Hepatic stellate cell (primary cell): Measurements from ENCODE around the gene S100A11.
"Not testable (repeated sequence)": the region's sequence is repeated elsewhere in the genome, so short reads cannot be mapped to it uniquely, and the experiment has no call there.

Source experiments
- DNase-seq: peaks from one replicate; pipeline ENCODE4 v3.0.0; 2011; ENCODE audit warnings: low spot score

The S100A11 gene

GRCh38 chr1:152036267-152037216 is at the start of gene S100A11:
TSS of gene S100A11 (minus strand) at chr1:152037004. CDS start at chr1:152036915, 89 bp downstream.
- DNase-seq: peak; percentile 81

DNA sequence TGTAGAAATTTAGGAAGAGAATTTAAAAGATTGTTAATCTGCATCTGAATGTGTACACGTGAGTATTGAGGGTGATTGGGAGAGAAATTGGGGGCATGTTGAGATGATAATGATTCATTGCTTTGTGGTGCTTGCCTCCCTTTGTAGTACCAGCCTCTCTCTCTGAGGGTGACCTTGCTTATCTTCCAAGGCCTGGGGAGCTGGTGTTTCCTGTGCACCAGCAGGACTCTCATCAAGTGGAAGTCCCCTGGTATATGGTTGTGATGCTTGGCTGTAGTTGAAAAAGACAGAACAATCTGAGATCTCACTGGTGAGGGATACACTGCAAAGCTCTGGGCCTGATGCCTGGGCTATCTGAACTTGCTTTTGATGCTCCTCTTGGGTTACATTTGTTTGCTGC is 48.0 kb upstream of the S100A11 start:
- no peak for DNase-seq

- DNase-seq: not testable (repeated sequence)
Observed at GRCh38 chr1:152081026-152081425, 44.2 kb upstream of the S100A11 start.

DNA sequence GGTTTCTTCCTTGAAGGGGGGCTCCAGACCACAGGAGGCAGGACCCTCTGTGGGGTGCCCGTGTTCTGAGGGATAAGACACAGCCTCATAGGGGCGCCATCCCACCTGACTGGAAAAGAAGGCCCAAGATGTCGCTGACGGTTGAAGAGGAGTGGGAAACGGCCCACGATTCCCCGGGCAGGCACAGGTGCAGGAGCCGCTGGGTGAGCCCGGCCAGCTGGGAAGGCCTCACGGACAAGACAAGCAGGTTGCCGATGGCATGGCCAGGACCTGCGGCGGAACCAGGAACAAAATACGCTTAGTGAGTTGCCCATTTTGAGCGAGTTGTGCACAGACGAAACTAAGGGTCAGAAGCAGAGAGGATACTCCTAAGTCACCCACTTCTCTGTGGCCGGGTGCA is 43.7 kb upstream of the S100A11 start:
- not testable (repeated sequence) for DNase-seq

DNA sequence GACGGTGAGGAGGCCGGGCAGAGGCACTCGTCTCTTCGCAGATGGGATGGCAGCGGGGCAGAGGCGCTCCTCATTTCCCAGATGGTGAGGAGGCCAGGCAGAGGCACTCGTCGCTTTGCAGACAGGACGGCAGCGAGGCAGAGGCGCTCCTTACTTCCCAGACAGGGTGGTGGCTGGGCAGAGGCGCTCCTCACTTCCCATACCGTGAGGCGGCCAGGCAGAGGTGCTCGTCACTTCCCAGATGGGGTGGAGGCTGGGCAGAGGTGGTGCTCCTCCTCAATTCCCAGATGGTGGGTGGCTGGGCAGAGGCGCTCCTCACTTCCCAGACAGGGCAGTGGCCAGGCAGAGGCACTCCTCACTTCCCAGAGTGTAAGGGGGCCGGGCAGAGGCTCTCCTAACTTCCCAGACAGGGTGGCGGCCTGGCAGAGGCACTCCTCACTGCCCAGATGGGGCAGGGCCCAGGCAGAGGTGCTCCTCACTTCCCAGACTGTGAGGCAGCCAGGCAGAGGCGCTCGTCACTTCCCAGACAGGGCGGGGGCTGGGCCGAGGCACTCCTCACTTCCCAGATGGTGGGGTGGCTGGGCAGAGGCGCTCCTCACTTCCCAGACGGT is 42.1 kb upstream of the S100A11 start:
- no peak for DNase-seq

DNA sequence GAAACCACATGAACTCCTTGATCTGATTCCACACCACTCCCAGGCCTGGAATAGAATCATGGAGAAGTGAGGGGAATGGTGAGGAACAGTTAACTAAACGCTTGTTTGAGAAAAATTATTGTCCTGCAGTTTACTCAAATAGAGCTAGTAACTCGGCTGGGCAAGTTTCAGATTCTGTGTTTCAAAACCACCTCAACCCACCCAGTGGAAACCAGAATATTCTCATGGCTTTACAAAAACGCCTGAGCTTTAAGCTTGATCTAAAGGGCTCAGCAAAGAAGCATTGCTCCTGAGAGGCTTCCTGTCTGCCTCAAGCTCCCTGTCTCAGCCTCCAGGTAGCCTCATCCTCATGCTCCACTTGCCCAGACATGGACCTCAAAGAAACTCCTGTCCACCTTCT is 35.5 kb upstream of the S100A11 start:
- no peak for DNase-seq

DNA sequence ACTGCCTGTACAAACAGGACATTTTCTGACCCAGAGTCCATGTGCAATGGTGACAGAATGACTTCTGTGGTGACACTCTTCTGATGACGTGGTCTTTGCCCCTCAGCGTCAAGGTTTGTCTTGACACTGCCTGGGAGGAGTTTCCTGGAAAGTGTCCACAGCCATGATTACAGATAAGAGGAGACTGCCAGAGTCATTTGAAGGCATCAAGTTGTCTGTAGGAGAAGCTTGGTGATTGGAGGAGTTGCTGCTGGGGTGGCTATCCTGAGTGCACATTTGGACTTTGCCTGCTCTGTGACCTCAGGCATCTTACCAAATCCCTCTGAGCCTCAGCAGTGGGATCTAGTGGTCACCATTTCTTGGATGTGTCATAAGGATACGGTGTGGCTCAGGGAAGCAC is 34.3 kb upstream of the S100A11 start:
- no peak for DNase-seq

DNA sequence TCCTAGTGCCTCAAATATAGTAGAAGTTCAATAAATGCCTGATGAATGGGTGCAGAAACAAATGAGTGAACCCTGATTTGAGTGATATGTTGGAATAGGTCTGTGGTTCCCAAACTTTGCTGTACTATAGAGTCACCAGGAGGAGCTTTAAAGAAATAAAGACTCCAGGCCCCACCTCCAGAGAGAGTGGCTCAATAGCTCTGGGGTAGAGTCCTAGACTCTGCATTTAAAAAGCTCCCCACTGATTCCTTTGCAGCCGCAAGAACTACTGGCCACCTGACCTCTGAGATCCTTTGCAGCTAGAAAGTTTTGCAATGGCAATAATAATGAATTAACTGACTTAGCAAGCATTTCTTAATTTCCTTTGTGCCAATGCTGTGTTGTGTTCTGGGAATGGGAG is 31.1 kb upstream of the S100A11 start:
- no peak for DNase-seq

- DNase-seq: no peak
Observed at GRCh38 chr1:152067150-152067549, 30.3 kb upstream of the S100A11 start.

DNA sequence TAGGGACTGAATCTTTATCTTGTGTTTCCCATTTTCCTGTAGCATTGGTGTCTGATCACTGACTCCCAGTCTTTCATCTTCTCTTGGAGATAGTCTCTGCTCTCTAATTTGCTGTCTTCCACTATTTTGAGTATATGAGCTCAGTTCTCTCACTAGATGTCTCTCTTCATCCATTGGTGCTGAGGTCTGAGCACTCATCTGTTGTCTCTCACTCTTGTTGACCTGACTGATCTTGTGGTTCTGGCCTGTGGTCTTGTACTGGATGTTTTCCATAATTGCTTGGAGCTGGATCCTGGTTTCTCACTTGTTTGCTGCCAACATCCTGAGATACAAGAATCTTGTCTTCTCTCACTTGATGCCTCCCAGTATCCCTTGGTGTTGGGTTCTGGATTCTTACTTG is 25.1 kb upstream of the S100A11 start:
- no peak for DNase-seq

DNA sequence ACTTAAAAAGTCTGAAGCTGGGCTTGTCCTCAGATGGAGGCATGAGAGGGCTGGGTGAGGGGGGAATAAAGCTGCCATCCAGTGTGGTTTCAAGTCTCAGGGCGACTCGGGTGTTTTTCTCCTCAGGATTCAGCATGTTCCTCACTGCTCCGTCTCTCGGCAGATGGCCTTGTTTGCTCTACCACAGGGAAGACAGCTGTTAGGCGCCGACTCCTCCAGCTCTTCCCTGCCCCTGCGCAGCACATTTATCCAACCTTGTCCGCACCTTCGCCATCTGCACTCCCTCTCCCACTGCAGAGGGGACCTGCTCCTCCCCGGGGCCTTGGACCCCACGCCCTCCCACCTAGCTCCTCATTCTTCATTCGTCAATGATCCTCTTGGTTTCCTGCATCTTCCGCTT is 16.6 kb upstream of the S100A11 start:
- no peak for DNase-seq

DNA sequence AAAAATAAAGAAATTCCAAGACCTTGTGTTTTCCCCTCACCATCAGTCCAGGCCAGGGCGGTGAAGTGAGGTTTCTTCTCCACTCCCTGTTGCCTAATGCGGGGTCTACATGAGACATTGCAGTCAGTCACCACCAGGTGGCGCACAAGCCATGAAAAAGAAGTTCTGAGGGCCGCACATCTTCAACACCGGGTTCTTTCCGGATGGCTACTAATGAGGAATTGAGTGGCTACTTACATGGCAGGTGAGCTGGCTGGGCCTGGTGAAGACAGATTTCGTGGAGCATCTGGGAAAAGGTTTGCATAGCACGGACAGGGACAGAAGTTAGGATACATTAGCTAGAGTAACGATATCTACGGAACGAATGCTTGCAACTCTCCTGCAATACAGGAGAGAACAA is 15.8 kb upstream of the S100A11 start:
- peak; percentile 65 for DNase-seq

GRCh38 chr1:152050886-152051675 is 14.3 kb upstream of the S100A11 start:
- DNase-seq: peak; percentile 17

DNA sequence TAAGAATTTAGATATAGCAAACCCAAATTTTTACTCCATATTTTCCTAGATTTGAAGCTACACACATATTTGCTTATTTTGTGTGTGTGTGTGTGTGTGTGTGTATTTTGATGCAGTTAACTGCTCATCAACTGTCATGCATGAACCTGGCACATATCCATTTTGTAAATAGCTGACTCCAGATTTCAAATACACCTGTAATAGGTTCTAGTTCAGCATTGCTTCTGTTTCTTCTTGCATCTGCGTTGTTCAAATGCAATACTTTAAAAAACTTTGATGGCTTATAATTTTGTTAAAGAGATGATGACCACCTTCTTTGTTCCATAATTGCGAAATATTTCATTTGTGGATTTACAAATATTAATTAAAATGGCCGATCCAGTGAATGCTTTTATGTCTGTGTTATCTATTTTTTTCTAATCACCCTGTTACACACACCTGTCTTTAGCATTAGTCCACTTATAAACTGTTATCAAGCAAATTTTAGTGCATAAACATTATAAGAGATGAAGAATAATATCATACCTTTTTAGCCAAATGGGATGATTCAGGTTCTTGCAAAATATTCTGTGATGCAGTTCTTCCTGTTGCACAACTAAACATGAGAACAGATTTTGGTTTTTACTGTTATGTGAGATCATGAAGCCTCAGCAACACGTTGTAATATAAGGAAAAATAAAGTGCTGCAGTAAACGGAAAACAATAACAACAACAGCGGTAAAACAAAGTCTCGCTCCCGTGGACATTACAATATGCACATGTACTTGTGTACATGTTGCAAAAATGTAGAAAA is 12.7 kb upstream of the S100A11 start:
- DNase-seq: no peak

GRCh38 chr1:152048416-152049009 is 11.7 kb upstream of the S100A11 start:
- no peak for DNase-seq

DNA sequence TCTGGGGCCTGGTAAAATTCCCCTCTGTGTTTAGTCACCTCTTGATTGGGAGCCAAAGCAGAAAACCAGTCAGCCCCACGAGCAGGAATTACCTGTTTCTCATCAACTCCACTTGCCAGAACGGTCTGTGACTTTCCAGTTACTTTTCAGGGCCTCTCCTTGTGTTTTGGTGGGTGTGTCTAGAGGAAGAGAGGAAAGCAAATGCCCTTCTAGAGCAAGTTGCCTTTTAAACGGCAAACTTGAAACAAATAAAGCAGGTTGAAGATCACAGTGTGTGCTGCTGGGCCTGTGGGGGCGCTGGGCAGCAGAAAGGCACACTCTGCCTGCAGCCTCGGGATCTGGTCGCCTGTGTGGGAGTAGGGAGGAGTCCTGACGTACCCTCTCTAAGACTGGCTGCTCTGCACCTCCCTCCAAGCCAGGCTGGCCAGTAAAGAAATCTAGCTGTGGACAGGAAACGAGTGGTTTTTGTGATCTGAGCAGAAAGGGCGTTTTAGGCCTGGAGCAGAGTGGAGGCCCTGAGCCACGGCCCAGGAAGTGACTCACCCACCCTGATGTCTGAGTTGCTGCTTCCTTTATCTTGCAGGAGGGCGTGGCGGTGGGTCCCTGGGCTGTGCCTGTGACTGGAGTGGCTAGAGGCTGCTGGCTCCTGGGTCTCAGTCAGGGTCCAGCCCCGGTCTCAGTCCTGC is 11.1 kb upstream of the S100A11 start:
- DNase-seq: peak; percentile 86

DNA sequence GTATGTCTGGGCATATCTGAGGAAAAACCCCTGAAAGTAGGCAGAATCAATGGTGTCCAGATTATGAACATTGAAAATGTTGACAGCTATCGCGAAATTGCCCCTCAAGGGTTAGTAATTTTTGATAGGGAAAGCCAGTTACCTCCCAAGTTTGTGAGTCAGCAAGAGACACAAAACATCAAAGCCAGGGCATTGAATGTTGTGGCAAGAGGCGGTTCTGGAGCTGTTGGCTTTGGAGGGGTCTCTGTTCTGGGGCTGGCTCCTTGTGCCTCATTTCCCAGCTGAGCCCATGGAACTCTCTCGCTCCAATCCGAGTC is 10.6 kb upstream of the S100A11 start:
- DNase-seq: no peak

GRCh38 chr1:152044386-152044785 is 7.6 kb upstream of the S100A11 start:
- no peak for DNase-seq

DNA sequence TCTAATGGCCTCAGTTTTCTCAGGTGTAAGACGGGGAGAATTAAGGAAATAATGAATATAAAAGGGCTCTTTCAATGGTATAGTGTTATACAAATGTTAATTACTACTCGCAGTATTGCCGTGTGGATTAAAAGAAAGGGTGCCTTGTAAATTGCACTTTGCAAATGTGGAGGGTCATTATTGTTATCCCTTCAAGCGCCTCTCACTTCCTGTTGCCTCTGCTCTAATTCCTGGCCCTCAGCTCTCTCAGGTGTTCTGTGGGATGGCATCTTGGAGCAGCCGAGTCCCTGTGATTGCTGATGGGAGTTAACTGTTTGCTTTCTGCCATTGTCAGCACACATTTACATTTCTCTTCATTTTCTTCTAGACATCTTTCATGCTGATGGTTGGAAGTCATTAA is 7.1 kb upstream of the S100A11 start:
- DNase-seq: no peak

DNA sequence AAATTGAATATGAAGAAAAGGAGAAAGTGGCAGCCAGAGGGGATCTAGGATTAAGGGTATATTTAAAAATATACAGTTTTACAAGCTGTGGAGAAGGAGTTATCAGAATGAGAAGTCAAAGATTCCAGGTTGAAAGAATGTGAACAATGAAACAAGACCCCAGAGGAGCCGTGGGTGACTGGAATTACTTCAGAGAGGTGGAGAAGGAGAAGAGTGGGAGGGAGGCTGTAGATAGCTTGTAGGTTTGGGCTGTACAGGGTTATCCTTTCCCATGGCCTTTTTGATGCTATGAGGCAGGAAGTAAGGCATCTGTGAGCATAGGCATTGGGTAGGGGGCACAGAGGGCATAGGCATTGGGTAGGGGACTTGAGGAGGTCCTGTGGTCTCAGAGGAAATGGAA is 5.2 kb upstream of the S100A11 start:
- no peak for DNase-seq

DNA sequence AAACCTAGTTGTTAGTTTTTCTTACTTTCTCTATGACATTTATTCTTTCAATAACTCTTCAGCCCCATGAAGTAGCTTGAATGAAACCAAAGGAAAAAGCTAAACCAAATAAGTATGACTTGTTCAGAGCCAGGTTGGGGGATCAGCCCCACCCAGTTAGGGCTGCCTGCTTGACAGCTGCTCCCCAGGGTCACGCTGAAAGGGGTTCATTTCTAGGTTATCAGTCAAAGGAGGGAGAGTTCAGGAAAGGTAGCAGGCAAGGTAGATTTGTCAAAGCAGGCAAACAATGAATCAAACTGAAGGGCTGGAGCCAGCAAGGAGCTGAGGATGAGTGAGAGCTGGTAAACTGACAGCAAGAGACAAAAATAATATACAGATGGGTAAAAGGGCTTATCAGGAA is 3.1 kb upstream of the S100A11 start:
- DNase-seq: no peak
